HEK293 (cell line): ENCODE results near the gene MPDU1.

Experiments
- FEZF1 ChIP-seq: fragments of 450-650 bp; formaldehyde crosslinking; IDR thresholded peaks from 2 replicates; pipeline ENCODE4 v1.5.1; 2016; ENCODE audit warnings: missing biosample characterization, missing genetic modification characterization
- GLIS1 ChIP-seq: fragments of 450-650 bp; formaldehyde crosslinking; IDR thresholded peaks from 2 replicates; pipeline ENCODE4 v1.5.1; 2016; ENCODE audit warnings: missing biosample characterization, missing genetic modification characterization
- SCRT2 ChIP-seq: fragments of 450-650 bp; formaldehyde crosslinking; IDR thresholded peaks from 2 replicates; pipeline ENCODE4 v1.5.1; 2016; ENCODE audit warnings: missing biosample characterization, missing genetic modification characterization
- ZBTB7A ChIP-seq: fragments of 450-650 bp; formaldehyde crosslinking; IDR thresholded peaks from 2 replicates; pipeline ENCODE4 v1.5.1; 2016; ENCODE audit warnings: low read depth, missing biosample characterization, missing genetic modification characterization
- ZNF138 ChIP-seq: fragments of 450-650 bp; formaldehyde crosslinking; IDR thresholded peaks from 2 replicates; pipeline ENCODE4 v1.5.1; 2016; ENCODE audit warnings: missing biosample characterization, missing genetic modification characterization, borderline replicate concordance
- ZNF211 ChIP-seq: fragments of 450-650 bp; formaldehyde crosslinking; IDR thresholded peaks from 2 replicates; pipeline ENCODE4 v1.5.1; 2016; ENCODE audit warnings: low read depth, missing biosample characterization, missing genetic modification characterization
- ZNF223 ChIP-seq: fragments of 450-650 bp; formaldehyde crosslinking; IDR thresholded peaks from 2 replicates; pipeline ENCODE4 v1.5.1; 2016; ENCODE audit warnings: missing biosample characterization, missing genetic modification characterization
- ZNF24 ChIP-seq: fragments of 450-650 bp; formaldehyde crosslinking; IDR thresholded peaks from 2 replicates; pipeline ENCODE4 v1.5.1; 2016; ENCODE audit warnings: missing biosample characterization, missing genetic modification characterization
- ZNF366 ChIP-seq: fragments of 450-650 bp; formaldehyde crosslinking; conservative IDR thresholded peaks from 2 replicates; pipeline ENCODE4 v1.5.1; 2016; ENCODE audit warnings: missing biosample characterization, missing genetic modification characterization
- ZNF391 ChIP-seq: fragments of 450-650 bp; formaldehyde crosslinking; IDR thresholded peaks from 2 replicates; pipeline ENCODE4 v1.5.1; 2016; ENCODE audit warnings: low read depth, missing biosample characterization, missing genetic modification characterization, borderline replicate concordance
- ZNF433 ChIP-seq: fragments of 450-650 bp; formaldehyde crosslinking; IDR thresholded peaks from 2 replicates; pipeline ENCODE4 v1.5.1; 2016; ENCODE audit warnings: missing biosample characterization, missing genetic modification characterization, low read depth
- ZNF561 ChIP-seq: fragments of 450-650 bp; IDR thresholded peaks from 2 replicates; pipeline ENCODE4 v1.5.1; 2018; ENCODE audit warnings: missing biosample characterization, missing genetic modification characterization, borderline replicate concordance
- ZNF623 ChIP-seq: fragments of 450-650 bp; formaldehyde crosslinking; IDR thresholded peaks from 2 replicates; pipeline ENCODE4 v1.5.1; 2016; ENCODE audit warnings: missing biosample characterization, missing genetic modification characterization
- ZNF777 ChIP-seq: fragments of 450-650 bp; formaldehyde crosslinking; IDR thresholded peaks from 2 replicates; pipeline ENCODE4 v1.5.1; 2017; ENCODE audit warnings: missing biosample characterization, missing genetic modification characterization, borderline replicate concordance
- ZNF837 ChIP-seq: fragments of 450-650 bp; formaldehyde crosslinking; IDR thresholded peaks from 2 replicates; pipeline ENCODE4 v1.5.1; 2016; ENCODE audit warnings: missing biosample characterization, missing genetic modification characterization
- TF ChIP-seq, protein P1 (sequence below): fragments of 450-650 bp; formaldehyde crosslinking; IDR thresholded peaks from 2 replicates; pipeline ENCODE4 v1.5.1; 2016; ENCODE audit warnings: missing biosample characterization, missing genetic modification characterization
- TF ChIP-seq, protein P2 (sequence below): fragments of 450-650 bp; formaldehyde crosslinking; IDR thresholded peaks from 2 replicates; pipeline ENCODE4 v1.5.1; 2017; ENCODE audit warnings: missing biosample characterization, missing genetic modification characterization
- TF ChIP-seq, protein P3 (sequence below): fragments of 450-650 bp; formaldehyde crosslinking; optimal IDR thresholded peaks from 2 replicates; pipeline ENCODE3; 2016; ENCODE audit warnings: missing biosample characterization, mild to moderate bottlenecking, missing genetic modification characterization
- TF ChIP-seq, protein P4 (sequence below): fragments of 450-650 bp; formaldehyde crosslinking; IDR thresholded peaks from 2 replicates; pipeline ENCODE4 v1.5.1; 2016; ENCODE audit warnings: missing biosample characterization, missing genetic modification characterization, borderline replicate concordance
- TF ChIP-seq, protein P5 (sequence below): fragments of 450-650 bp; formaldehyde crosslinking; IDR thresholded peaks from 2 replicates; pipeline ENCODE4 v1.5.1; 2016; ENCODE audit warnings: missing biosample characterization, missing genetic modification characterization
- TF ChIP-seq, protein P6 (sequence below): fragments of 450-650 bp; formaldehyde crosslinking; conservative IDR thresholded peaks from 2 replicates; pipeline ENCODE4 v1.5.1; 2016; ENCODE audit warnings: low read depth, missing biosample characterization, missing genetic modification characterization

Gene MPDU1

DNA sequence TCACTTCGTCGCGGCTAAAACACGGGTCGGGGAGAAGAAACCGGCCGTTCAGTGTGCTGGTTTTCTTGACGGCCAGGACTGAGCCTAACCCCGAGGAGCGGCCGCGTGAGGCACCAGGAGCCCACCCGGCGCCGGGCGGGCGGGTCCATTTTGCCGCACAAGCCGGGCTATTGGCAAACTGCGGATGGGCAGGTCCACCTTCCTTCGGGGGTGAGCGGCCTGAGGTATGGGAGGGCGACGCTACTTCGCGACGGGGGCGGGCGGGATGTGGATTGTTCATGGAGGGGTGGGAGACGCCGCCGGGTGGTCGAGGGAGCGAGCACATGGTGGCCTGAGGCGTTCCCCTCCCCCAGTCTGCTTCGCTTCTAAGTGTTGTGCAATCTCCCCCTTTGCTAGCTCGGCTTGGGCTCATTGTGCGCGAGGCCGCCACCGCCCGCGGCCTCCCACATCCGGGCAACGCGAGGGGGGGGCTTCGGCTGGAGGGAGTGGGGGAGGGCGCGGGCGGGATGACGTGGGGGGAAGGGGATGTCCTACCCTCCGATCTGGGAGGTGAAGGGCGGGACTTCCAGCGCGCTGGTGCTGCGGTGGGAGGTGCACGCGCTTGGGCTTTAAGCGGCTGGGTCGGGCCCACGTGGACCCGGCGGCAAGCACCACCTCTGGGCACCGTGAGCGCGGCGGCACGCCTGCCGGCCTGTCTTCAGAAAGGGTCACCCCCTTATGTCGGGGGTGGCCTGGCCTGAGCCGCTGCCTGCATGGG, 10.2 kb upstream of the MPDU1 start (continued):
- TF ChIP-seq, protein P1, sequence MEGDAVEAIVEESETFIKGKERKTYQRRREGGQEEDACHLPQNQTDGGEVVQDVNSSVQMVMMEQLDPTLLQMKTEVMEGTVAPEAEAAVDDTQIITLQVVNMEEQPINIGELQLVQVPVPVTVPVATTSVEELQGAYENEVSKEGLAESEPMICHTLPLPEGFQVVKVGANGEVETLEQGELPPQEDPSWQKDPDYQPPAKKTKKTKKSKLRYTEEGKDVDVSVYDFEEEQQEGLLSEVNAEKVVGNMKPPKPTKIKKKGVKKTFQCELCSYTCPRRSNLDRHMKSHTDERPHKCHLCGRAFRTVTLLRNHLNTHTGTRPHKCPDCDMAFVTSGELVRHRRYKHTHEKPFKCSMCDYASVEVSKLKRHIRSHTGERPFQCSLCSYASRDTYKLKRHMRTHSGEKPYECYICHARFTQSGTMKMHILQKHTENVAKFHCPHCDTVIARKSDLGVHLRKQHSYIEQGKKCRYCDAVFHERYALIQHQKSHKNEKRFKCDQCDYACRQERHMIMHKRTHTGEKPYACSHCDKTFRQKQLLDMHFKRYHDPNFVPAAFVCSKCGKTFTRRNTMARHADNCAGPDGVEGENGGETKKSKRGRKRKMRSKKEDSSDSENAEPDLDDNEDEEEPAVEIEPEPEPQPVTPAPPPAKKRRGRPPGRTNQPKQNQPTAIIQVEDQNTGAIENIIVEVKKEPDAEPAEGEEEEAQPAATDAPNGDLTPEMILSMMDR (tag by site-specific recombination) = no peak; the same call in 1 of the 2 replicates
- no peak for TF ChIP-seq ZNF138 (tag by site-specific recombination)
- TF ChIP-seq, protein P2, sequence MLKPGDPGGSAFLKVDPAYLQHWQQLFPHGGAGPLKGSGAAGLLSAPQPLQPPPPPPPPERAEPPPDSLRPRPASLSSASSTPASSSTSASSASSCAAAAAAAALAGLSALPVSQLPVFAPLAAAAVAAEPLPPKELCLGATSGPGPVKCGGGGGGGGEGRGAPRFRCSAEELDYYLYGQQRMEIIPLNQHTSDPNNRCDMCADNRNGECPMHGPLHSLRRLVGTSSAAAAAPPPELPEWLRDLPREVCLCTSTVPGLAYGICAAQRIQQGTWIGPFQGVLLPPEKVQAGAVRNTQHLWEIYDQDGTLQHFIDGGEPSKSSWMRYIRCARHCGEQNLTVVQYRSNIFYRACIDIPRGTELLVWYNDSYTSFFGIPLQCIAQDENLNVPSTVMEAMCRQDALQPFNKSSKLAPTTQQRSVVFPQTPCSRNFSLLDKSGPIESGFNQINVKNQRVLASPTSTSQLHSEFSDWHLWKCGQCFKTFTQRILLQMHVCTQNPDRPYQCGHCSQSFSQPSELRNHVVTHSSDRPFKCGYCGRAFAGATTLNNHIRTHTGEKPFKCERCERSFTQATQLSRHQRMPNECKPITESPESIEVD (tag by site-specific recombination) = no peak
- TF ChIP-seq, protein P3, sequence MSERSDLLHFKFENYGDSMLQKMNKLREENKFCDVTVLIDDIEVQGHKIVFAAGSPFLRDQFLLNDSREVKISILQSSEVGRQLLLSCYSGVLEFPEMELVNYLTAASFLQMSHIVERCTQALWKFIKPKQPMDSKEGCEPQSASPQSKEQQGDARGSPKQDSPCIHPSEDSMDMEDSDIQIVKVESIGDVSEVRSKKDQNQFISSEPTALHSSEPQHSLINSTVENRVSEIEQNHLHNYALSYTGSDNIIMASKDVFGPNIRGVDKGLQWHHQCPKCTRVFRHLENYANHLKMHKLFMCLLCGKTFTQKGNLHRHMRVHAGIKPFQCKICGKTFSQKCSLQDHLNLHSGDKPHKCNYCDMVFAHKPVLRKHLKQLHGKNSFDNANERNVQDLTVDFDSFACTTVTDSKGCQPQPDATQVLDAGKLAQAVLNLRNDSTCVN (tag by site-specific recombination) = peak; percentile 94
- TF ChIP-seq ZNF561 (tag by site-specific recombination) = no peak
- TF ChIP-seq GLIS1 (tag by site-specific recombination) = peak; percentile 97
- TF ChIP-seq ZNF211 (tag by site-specific recombination) = no peak
- TF ChIP-seq ZNF24 (tag by site-specific recombination) = no peak
- TF ChIP-seq ZNF366 (tag by site-specific recombination) = peak; percentile 74
- TF ChIP-seq, protein P4, sequence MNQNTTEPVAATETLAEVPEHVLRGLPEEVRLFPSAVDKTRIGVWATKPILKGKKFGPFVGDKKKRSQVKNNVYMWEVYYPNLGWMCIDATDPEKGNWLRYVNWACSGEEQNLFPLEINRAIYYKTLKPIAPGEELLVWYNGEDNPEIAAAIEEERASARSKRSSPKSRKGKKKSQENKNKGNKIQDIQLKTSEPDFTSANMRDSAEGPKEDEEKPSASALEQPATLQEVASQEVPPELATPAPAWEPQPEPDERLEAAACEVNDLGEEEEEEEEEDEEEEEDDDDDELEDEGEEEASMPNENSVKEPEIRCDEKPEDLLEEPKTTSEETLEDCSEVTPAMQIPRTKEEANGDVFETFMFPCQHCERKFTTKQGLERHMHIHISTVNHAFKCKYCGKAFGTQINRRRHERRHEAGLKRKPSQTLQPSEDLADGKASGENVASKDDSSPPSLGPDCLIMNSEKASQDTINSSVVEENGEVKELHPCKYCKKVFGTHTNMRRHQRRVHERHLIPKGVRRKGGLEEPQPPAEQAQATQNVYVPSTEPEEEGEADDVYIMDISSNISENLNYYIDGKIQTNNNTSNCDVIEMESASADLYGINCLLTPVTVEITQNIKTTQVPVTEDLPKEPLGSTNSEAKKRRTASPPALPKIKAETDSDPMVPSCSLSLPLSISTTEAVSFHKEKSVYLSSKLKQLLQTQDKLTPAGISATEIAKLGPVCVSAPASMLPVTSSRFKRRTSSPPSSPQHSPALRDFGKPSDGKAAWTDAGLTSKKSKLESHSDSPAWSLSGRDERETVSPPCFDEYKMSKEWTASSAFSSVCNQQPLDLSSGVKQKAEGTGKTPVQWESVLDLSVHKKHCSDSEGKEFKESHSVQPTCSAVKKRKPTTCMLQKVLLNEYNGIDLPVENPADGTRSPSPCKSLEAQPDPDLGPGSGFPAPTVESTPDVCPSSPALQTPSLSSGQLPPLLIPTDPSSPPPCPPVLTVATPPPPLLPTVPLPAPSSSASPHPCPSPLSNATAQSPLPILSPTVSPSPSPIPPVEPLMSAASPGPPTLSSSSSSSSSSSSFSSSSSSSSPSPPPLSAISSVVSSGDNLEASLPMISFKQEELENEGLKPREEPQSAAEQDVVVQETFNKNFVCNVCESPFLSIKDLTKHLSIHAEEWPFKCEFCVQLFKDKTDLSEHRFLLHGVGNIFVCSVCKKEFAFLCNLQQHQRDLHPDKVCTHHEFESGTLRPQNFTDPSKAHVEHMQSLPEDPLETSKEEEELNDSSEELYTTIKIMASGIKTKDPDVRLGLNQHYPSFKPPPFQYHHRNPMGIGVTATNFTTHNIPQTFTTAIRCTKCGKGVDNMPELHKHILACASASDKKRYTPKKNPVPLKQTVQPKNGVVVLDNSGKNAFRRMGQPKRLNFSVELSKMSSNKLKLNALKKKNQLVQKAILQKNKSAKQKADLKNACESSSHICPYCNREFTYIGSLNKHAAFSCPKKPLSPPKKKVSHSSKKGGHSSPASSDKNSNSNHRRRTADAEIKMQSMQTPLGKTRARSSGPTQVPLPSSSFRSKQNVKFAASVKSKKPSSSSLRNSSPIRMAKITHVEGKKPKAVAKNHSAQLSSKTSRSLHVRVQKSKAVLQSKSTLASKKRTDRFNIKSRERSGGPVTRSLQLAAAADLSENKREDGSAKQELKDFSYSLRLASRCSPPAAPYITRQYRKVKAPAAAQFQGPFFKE = 0 out of 2 replicates have a peak, but pooled peaks have one; percentile 10
- TF ChIP-seq ZNF391 (tag by site-specific recombination) = 0 out of 2 replicates have a peak, but pooled peaks have one; percentile 43
- TF ChIP-seq SCRT2 = no peak
- TF ChIP-seq ZNF623 (tag by site-specific recombination) = no peak
- TF ChIP-seq ZNF777 = no peak
- TF ChIP-seq, protein P5, sequence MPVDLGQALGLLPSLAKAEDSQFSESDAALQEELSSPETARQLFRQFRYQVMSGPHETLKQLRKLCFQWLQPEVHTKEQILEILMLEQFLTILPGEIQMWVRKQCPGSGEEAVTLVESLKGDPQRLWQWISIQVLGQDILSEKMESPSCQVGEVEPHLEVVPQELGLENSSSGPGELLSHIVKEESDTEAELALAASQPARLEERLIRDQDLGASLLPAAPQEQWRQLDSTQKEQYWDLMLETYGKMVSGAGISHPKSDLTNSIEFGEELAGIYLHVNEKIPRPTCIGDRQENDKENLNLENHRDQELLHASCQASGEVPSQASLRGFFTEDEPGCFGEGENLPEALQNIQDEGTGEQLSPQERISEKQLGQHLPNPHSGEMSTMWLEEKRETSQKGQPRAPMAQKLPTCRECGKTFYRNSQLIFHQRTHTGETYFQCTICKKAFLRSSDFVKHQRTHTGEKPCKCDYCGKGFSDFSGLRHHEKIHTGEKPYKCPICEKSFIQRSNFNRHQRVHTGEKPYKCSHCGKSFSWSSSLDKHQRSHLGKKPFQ = no peak; the same call in 1 of the 2 replicates
- 0 out of 2 replicates have a peak, but pooled peaks have one; percentile 1 for TF ChIP-seq ZNF433 (tag by site-specific recombination)
- TF ChIP-seq ZNF223 = no peak; the same call in 1 of the 2 replicates
- TF ChIP-seq ZNF837 (tag by site-specific recombination) = no peak
- TF ChIP-seq FEZF1 (tag by site-specific recombination) = no peak
- peak; percentile 35; the same call in 1 of the 2 replicates for TF ChIP-seq ZBTB7A (tag by site-specific recombination)
- TF ChIP-seq, protein P6, sequence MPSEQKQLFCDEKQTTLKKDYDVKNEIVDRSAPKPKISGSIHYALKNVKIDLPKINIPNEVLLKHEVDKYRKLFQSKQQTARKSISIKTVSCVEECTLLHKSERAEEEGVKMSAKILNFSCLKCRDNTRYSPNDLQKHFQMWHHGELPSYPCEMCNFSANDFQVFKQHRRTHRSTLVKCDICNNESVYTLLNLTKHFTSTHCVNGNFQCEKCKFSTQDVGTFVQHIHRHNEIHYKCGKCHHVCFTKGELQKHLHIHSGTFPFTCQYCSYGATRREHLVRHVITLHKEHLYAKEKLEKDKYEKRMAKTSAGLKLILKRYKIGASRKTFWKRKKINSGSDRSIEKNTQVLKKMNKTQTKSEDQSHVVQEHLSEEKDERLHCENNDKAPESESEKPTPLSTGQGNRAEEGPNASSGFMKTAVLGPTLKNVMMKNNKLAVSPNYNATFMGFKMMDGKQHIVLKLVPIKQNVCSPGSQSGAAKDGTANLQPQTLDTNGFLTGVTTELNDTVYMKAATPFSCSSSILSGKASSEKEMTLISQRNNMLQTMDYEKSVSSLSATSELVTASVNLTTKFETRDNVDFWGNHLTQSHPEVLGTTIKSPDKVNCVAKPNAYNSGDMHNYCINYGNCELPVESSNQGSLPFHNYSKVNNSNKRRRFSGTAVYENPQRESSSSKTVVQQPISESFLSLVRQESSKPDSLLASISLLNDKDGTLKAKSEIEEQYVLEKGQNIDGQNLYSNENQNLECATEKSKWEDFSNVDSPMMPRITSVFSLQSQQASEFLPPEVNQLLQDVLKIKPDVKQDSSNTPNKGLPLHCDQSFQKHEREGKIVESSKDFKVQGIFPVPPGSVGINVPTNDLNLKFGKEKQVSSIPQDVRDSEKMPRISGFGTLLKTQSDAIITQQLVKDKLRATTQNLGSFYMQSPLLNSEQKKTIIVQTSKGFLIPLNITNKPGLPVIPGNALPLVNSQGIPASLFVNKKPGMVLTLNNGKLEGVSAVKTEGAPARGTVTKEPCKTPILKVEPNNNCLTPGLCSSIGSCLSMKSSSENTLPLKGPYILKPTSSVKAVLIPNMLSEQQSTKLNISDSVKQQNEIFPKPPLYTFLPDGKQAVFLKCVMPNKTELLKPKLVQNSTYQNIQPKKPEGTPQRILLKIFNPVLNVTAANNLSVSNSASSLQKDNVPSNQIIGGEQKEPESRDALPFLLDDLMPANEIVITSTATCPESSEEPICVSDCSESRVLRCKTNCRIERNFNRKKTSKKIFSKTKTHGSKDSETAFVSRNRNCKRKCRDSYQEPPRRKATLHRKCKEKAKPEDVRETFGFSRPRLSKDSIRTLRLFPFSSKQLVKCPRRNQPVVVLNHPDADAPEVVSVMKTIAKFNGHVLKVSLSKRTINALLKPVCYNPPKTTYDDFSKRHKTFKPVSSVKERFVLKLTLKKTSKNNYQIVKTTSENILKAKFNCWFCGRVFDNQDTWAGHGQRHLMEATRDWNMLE (tag by site-specific recombination) = no peak
